ENCODE measurements around the gene PURA. TPM values are rescaled to one million over a fixed set of nuclear protein-coding genes. Genes with fewer than 3 reads are reported as not detected.

Gene PURA
- total and polyA plus RNA-seq, 2 of the 13 experiments (the other 11 are each of a cell fraction or from before 2014, with no cell fraction given): 2.0 to 5.0 TPM

- TF ChIP-seq CENPT (CRISPR knock-in tag; IDR thresholded peaks at IDR 0.05; ENCODE audit: low read depth) (0 out of 2 replicates have a peak, but pooled peaks have one; percentile 38), NFYB (CRISPR knock-in tag; IDR thresholded peaks at IDR 0.05) (no peak), GTF3A (CRISPR knock-in tag; conservative IDR thresholded peaks at IDR 0.05) (0 out of 2 replicates have a peak, but pooled peaks have one; percentile 67), YY1 (IDR thresholded peaks at IDR 0.05; ENCODE audit: insufficient read depth, insufficient replicate concordance, low read depth, low read length) (peak; percentile 89), ZXDC (CRISPR knock-in tag; IDR thresholded peaks at IDR 0.05) (no peak), SAFB2 (CRISPR knock-in tag; IDR thresholded peaks at IDR 0.05; ENCODE audit: borderline replicate concordance, low read depth) (peak; percentile 58; the same call in 1 of the 2 replicates), ZNF430 (CRISPR knock-in tag; IDR thresholded peaks at IDR 0.05) (no peak), ZHX1 (CRISPR knock-in tag; IDR thresholded peaks at IDR 0.05; ENCODE audit: low read depth) (0 out of 2 replicates have a peak, but pooled peaks have one; percentile 31), ZNF510 (CRISPR knock-in tag; IDR thresholded peaks at IDR 0.05; ENCODE audit: low read depth) (no peak), MAFG (CRISPR knock-in tag; IDR thresholded peaks at IDR 0.05) (no peak), SP5 (CRISPR knock-in tag; IDR thresholded peaks at IDR 0.05; ENCODE audit: borderline replicate concordance, low read depth) (peak; percentile 84), PLSCR1 (CRISPR knock-in tag; IDR thresholded peaks at IDR 0.05; ENCODE audit: borderline replicate concordance) (no peak), ZNF264 (CRISPR knock-in tag; IDR thresholded peaks at IDR 0.05) (peak; percentile 92), ZNF282 (IDR thresholded peaks at IDR 0.05; ENCODE audit: partially characterized antibody) (no peak), ZHX2 (IDR thresholded peaks at IDR 0.05; ENCODE audit: low read depth) (peak; percentile 41; the same call in 1 of the 2 replicates), ZHX2 (CRISPR knock-in tag; IDR thresholded peaks at IDR 0.05; ENCODE audit: borderline replicate concordance) (no peak), CCDC6 (CRISPR knock-in tag; IDR thresholded peaks at IDR 0.05) (0 out of 2 replicates have a peak, but pooled peaks have one; percentile 33), CHD2 (IDR thresholded peaks at IDR 0.05; ENCODE audit: low read depth, low read length) (peak; percentile 99)
Observed at GRCh38 chr5:140113699-140114263, at the start of gene PURA (continued).
